Measurements from ENCODE around the gene TIAM2. TPM values are rescaled to one million over a fixed set of nuclear protein-coding genes. Genes with fewer than 3 reads are reported as not detected.

Gene TIAM2
- total RNA-seq, 1 experiment from 2014 or later: 12.9 TPM

DNA sequence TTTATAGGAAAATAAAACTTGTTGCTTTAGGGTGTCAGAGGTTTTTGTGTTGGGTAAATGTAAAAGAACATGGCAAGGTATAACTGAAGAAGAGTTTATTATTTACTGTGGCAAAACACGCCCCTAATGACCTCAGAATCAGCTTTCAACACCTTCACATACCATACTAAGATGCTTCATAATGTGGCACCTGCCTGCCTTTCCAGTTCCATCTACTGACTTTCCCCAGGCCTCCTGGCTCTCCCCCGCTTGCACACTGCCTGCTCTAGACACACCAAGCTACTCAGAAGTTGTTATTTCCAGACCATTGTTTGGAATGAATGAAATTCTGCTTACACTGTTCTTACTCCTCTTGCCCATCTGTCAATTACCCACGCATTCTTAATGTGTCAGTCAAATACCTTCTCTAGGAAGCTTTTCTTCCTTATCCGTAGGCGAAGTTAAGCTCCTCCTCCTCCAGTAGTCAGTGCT, 1.8 kb downstream of the TIAM2 start:
- CTCF ChIA-PET: interaction anchor here (1.0 to 1.1 kb wide), 3 partner anchors 15 to 81 kb away, joined by 3 to 5 read pairs (median 3); no protein-coding TSS in a partner anchor
- TSS peak; percentile 46 for BruUV-seq (replicated peaks)
- Mint-ChIP-seq H3K9me3 (ENCODE audit: low read depth, unreplicated experiment) (no peaks in the 10 kb centered on the region), H3K27ac (ENCODE audit: unreplicated experiment) (peak overlapping the region; percentile 17), H3K4me3 (ENCODE audit: low read depth, unreplicated experiment) (peak overlapping the region; percentile 60), H3K4me1 (ENCODE audit: low read depth, unreplicated experiment) (peaks cover 28% of the 10 kb centered on the region), H3K36me3 (ENCODE audit: insufficient read depth, unreplicated experiment) (peaks cover 27% of the 10 kb centered on the region), H3K27me3 (ENCODE audit: unreplicated experiment) (no peaks in the 10 kb centered on the region)
- no peak for TF ChIP-seq CTCF (IDR thresholded peaks at IDR 0.05; ENCODE audit: unreplicated experiment)
- intact Hi-C loops (cut with micrococcal nuclease; ENCODE audit: unreplicated experiment): loop anchor here (2.0 to 10.0 kb wide), 5 partner anchors 36 to 175 kb away; no protein-coding TSS in a partner anchor
- no peak for DNase-seq

DNA sequence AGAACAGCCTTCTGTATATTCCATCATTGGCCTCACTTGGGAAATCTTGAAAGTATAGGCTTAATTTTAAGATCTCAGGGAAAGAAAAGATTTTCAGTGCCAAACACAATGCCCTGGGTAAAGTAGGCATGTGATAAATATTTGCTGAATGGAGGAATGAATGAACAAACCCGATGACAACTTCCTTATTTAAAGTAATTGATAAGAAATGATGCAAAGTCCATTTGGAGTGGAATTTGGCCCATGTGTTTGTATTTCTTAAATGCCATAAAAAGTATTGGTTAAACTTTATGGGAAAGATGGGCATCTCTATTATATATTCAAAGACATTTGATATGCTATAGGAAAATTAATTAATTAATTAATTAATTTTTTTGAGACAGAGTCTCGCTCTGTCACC, 3.7 kb downstream of the TIAM2 start:
- intact Hi-C loops (cut with micrococcal nuclease; ENCODE audit: unreplicated experiment): loop anchor here (5.0 to 10.0 kb wide), 4 partner anchors 74 to 173 kb away; no protein-coding TSS in a partner anchor
- TF ChIP-seq CTCF (IDR thresholded peaks at IDR 0.05; ENCODE audit: unreplicated experiment): no peak
- Mint-ChIP-seq H3K4me1 (ENCODE audit: low read depth, unreplicated experiment) (peaks cover 18% of the 10 kb centered on the region), H3K27me3 (ENCODE audit: unreplicated experiment) (no peaks in the 10 kb centered on the region), H3K36me3 (ENCODE audit: insufficient read depth, unreplicated experiment) (peaks cover 16% of the 10 kb centered on the region), H3K4me3 (ENCODE audit: low read depth, unreplicated experiment) (no peak overlapping the region), H3K27ac (ENCODE audit: unreplicated experiment) (no peak overlapping the region), H3K9me3 (ENCODE audit: low read depth, unreplicated experiment) (no peaks in the 10 kb centered on the region)
- CTCF ChIA-PET: no interaction called here
- BruUV-seq (replicated peaks): no TSS peak
- no peak for DNase-seq

DNA sequence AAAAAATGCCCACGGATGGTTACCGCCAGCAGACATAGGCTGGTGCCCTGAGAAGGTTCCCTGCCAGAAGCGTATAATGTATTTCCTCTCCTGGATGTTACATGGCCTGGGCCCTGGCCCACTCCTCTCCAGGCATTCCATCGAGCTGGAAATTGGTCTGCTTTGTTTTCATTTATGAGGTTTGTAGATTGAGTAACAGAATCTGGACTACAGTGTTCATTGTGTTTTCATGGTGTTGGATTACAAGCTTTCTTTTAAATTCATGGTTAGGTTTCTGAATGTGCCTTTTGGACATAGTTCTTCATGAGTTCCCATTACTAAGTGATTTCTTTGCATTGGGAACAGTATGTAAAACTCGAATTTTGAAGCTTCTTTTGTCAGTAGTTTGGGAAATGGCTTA, 6.4 kb downstream of the TIAM2 start:
- Mint-ChIP-seq H3K4me1 (ENCODE audit: low read depth, unreplicated experiment) (peaks cover 18% of the 10 kb centered on the region), H3K9me3 (ENCODE audit: low read depth, unreplicated experiment) (no peaks in the 10 kb centered on the region), H3K4me3 (ENCODE audit: low read depth, unreplicated experiment) (no peak overlapping the region), H3K27me3 (ENCODE audit: unreplicated experiment) (no peaks in the 10 kb centered on the region), H3K27ac (ENCODE audit: unreplicated experiment) (no peak overlapping the region), H3K36me3 (ENCODE audit: insufficient read depth, unreplicated experiment) (no peaks in the 10 kb centered on the region)
- no peak for TF ChIP-seq CTCF (IDR thresholded peaks at IDR 0.05; ENCODE audit: unreplicated experiment)
- DNase-seq: no peak
- intact Hi-C loops (cut with micrococcal nuclease; ENCODE audit: unreplicated experiment): no loop called here
- no TSS peak for BruUV-seq (replicated peaks)
- CTCF ChIA-PET: interaction anchor here (0.8 to 1.1 kb wide), 2 partner anchors 9 to 170 kb away, joined by 3 read pairs; no protein-coding TSS in a partner anchor

- intact Hi-C loops (cut with micrococcal nuclease; ENCODE audit: unreplicated experiment): no loop called here
- no peak for TF ChIP-seq CTCF (IDR thresholded peaks at IDR 0.05; ENCODE audit: unreplicated experiment)
- Mint-ChIP-seq H3K4me1 (ENCODE audit: low read depth, unreplicated experiment) (peaks cover 14% of the 10 kb centered on the region), H3K9me3 (ENCODE audit: low read depth, unreplicated experiment) (no peaks in the 10 kb centered on the region), H3K27me3 (ENCODE audit: unreplicated experiment) (no peaks in the 10 kb centered on the region), H3K4me3 (ENCODE audit: low read depth, unreplicated experiment) (no peak overlapping the region), H3K27ac (ENCODE audit: unreplicated experiment) (no peak overlapping the region), H3K36me3 (ENCODE audit: insufficient read depth, unreplicated experiment) (no peaks in the 10 kb centered on the region)
- CTCF ChIA-PET: interaction anchor here (1.1 kb wide), 1 partner anchor 170 kb away, joined by 3 read pairs; no protein-coding TSS in a partner anchor
- no peak for DNase-seq
- BruUV-seq (replicated peaks): no TSS peak
Observed at GRCh38 chr6:155001934-155002333, 6.8 kb downstream of the TIAM2 start.

Data from Calu3 (cell line).